ENCODE measurements around the gene ZFC3H1. TPM values are rescaled to one million over a fixed set of nuclear protein-coding genes. Genes with fewer than 3 reads are reported as not detected.

ZFC3H1 gene
- total and polyA plus RNA-seq, 9 of the 15 experiments (the other 6 are each of a cell fraction or from before 2014, with no cell fraction given) = 14.8 to 80.5 (median 22.1) TPM

- H3K9me3 ChIP-seq (replicated peaks; ENCODE audit: control insufficient read depth, insufficient read depth, low read depth, low read length) = no peaks in the 10 kb centered on the region
- intact Hi-C loops (cut with micrococcal nuclease) = no loop called here
- H3K79me2 ChIP-seq (ENCODE audit: control insufficient read depth, insufficient read depth, low read length) = no peaks in the 10 kb centered on the region
- ATAC-seq = no peak
- no peaks in the 10 kb centered on the region for H3K9me1 ChIP-seq (ENCODE audit: control insufficient read depth, insufficient read depth, low read length)
- H4K20me1 ChIP-seq (replicated peaks; ENCODE audit: control insufficient read depth, insufficient read depth, low read length) = no peaks in the 10 kb centered on the region
- no peak overlapping the region for H3K27ac ChIP-seq (ENCODE audit: extremely low read depth, low read depth, low read length)
- no peak for FAIRE-seq
- H3K27me3 ChIP-seq (ENCODE audit: control insufficient read depth in 2 of 2, insufficient read depth in 2 of 2, low read length in 2 of 2) = no peaks in the 10 kb centered on the region
- H3K9ac ChIP-seq (ENCODE audit: insufficient read depth in 1 of 2, low read depth in 2 of 2, low read length in 2 of 2) = no peak overlapping the region
- TF ChIP-seq ZNF24 (IDR thresholded peaks at IDR 0.05) (no peak), MCM5 (IDR thresholded peaks at IDR 0.05; ENCODE audit: low read depth) (no peak), KHSRP (IDR thresholded peaks at IDR 0.05) (no peak), ATF2 (CRISPR knock-in tag; IDR thresholded peaks at IDR 0.05) (no peak), BRF2 (IDR thresholded peaks at IDR 0.05; ENCODE audit: borderline replicate concordance, insufficient read depth, insufficient read length) (no peak), HMG20A (CRISPR knock-in tag; conservative IDR thresholded peaks at IDR 0.05) (no peak), NFRKB (IDR thresholded peaks at IDR 0.05; ENCODE audit: low read depth) (no peak), ZNF354B (CRISPR knock-in tag; IDR thresholded peaks at IDR 0.05) (no peak), POLR3A (IDR thresholded peaks at IDR 0.05; ENCODE audit: borderline replicate concordance, extremely low read depth, insufficient read depth, insufficient read length) (no peak), FOXJ2 (tag; IDR thresholded peaks at IDR 0.05) (no peak), PYGO2 (tag; IDR thresholded peaks at IDR 0.05) (no peak), ZNF609 (CRISPR knock-in tag; IDR thresholded peaks at IDR 0.05; ENCODE audit: borderline replicate concordance) (no peak), DDX20 (tag; IDR thresholded peaks at IDR 0.05; ENCODE audit: low read depth) (no peak), THRAP3 (IDR thresholded peaks at IDR 0.05; ENCODE audit: borderline replicate concordance) (no peak), HDAC2 (IDR thresholded peaks at IDR 0.05) (no peak), ZNF146 (CRISPR knock-in tag; IDR thresholded peaks at IDR 0.05; ENCODE audit: unreplicated experiment) (no peak)
- no peak overlapping the region for H2AFZ ChIP-seq (ENCODE audit: low read depth, low read length)
- no peak overlapping the region for H3K4me2 ChIP-seq (ENCODE audit: insufficient read depth, low read length)
- ChIA-PET POLR2A (no interaction called here), CTCF (ENCODE audit: low intra/inter-chr PET ratio) (no interaction called here)
- no TSS peak for BruUV-seq (replicated peaks)
- in situ Hi-C loops (cut with MboI) = no loop called here
- DNase-seq (ENCODE audit: extremely low read depth in 1 of 4, low spot score in 3 of 4) = no peak
- peaks cover 2% of the 10 kb centered on the region; the same call in 1 of the 3 replicates for H3K36me3 ChIP-seq (ENCODE audit: control insufficient read depth, insufficient read depth, low read length)
- H3K4me1 ChIP-seq (replicated peaks in 1 of 2; ENCODE audit: control insufficient read depth in 2 of 2, insufficient read depth in 2 of 2, low read length in 2 of 2) = no peaks in the 10 kb centered on the region
- no peak overlapping the region for H3K4me3 ChIP-seq
Measured at GRCh38 chr12:71601546-71601945, 62.1 kb downstream of the ZFC3H1 start.

Measured in K562 (cell line).